ENCODE data around the gene CA4. TPM values are rescaled to one million over a fixed set of nuclear protein-coding genes. Genes with fewer than 3 reads are reported as not detected.

Gene CA4
- total and polyA plus RNA-seq, 4 donors, result 50.0 to 57.6 (median 57.3) TPM

- peaks cover 0 to 1% (median 0%) of the 10 kb centered on the region in 4 donors for H3K9me3 ChIP-seq (ENCODE audit: control insufficient read depth in 4 of 4, insufficient read depth in 3 of 4, low read length in 3 of 4)
- WGBS, 2 donors, result 29 to 31% methylated on average over 17 of the region's 17 CpGs
- DNase-seq (peak in 1 of 3 donors; percentile 49), ATAC-seq (ENCODE audit: insufficient read depth, low FRiP score) (no peak)
- no peaks in the 10 kb centered on the region for H3K27me3 ChIP-seq (ENCODE audit: control insufficient read depth in 3 of 3, insufficient read depth in 3 of 3, low read length in 2 of 3)
- H3K9ac ChIP-seq (ENCODE audit: insufficient read depth in 1 of 2, low read length in 2 of 2), result no peak overlapping the region
- peak overlapping the region in 1 of 2 donors; percentile 85 for H3K27ac ChIP-seq (ENCODE audit: low read depth in 1 of 2, low read length in 1 of 2)
- peaks cover 0 to 8% (median 4%) of the 10 kb centered on the region in 5 donors for H3K4me1 ChIP-seq (ENCODE audit: control insufficient read depth in 5 of 5, insufficient read depth in 5 of 5, low read length in 5 of 5)
- no peaks in the 10 kb centered on the region for H3K36me3 ChIP-seq (ENCODE audit: control insufficient read depth in 4 of 4, insufficient read depth in 4 of 4, low read length in 4 of 4)
- H3K4me3 ChIP-seq, result no peak overlapping the region
- no peak for TF ChIP-seq CTCF (IDR thresholded peaks at IDR 0.05; ENCODE audit: control extremely low read depth, extremely low read depth)
These were observed 12.0 kb downstream of the CA4 start for GRCh38 chr17:60161598-60162330.

- Histone ChIP-seq H3K4me1 (ENCODE audit: control insufficient read depth in 5 of 5, insufficient read depth in 5 of 5, low read length in 5 of 5) (peaks cover 0 to 17% (median 9%) of the 10 kb centered on the region in 5 donors), H3K9me3 (ENCODE audit: control insufficient read depth in 4 of 4, insufficient read depth in 3 of 4, low read length in 3 of 4) (peaks cover 0 to 1% (median 0%) of the 10 kb centered on the region in 4 donors), H3K36me3 (ENCODE audit: control insufficient read depth in 4 of 4, insufficient read depth in 4 of 4, low read length in 4 of 4) (no peaks in the 10 kb centered on the region), H3K27ac (ENCODE audit: low read depth in 1 of 2, low read length in 1 of 2) (peak overlapping the region in 1 of 2 donors; percentile 85), H3K27me3 (ENCODE audit: control insufficient read depth in 3 of 3, insufficient read depth in 3 of 3, low read length in 2 of 3) (no peaks in the 10 kb centered on the region), H3K9ac (ENCODE audit: insufficient read depth in 1 of 2, low read length in 2 of 2) (no peak overlapping the region), H3K4me3 (no peak overlapping the region)
- TF ChIP-seq CTCF (IDR thresholded peaks at IDR 0.05; ENCODE audit: control extremely low read depth, extremely low read depth), result no peak
- WGBS, 2 donors, result 54 to 63% methylated on average over 20 of the region's 20 CpGs
- DNase-seq, result peak in 1 of 3 donors; percentile 56
- no peak for ATAC-seq (ENCODE audit: insufficient read depth, low FRiP score)
These were observed 13.5 kb downstream of the CA4 start for GRCh38 chr17:60163108-60163784.

GRCh38 chr17:60164164-60164563 lies 14.4 kb downstream of the CA4 start:
- ATAC-seq (ENCODE audit: insufficient read depth, low FRiP score) (no peak), DNase-seq (no peak)
- H3K9me3 ChIP-seq (ENCODE audit: control insufficient read depth in 4 of 4, insufficient read depth in 3 of 4, low read length in 3 of 4), result no peaks in the 10 kb centered on the region
- no peak overlapping the region for H3K9ac ChIP-seq (ENCODE audit: insufficient read depth in 1 of 2, low read length in 2 of 2)
- no peak overlapping the region for H3K27ac ChIP-seq (ENCODE audit: low read depth in 1 of 2, low read length in 1 of 2)
- no peaks in the 10 kb centered on the region for H3K27me3 ChIP-seq (ENCODE audit: control insufficient read depth in 3 of 3, insufficient read depth in 3 of 3, low read length in 2 of 3)
- H3K4me1 ChIP-seq (ENCODE audit: control insufficient read depth in 5 of 5, insufficient read depth in 5 of 5, low read length in 5 of 5), result peaks cover 0 to 21% (median 5%) of the 10 kb centered on the region in 5 donors
- H3K4me3 ChIP-seq, result no peak overlapping the region
- WGBS, 2 donors, result 75 to 80% methylated on average over 6 of the region's 6 CpGs
- H3K36me3 ChIP-seq (ENCODE audit: control insufficient read depth in 4 of 4, insufficient read depth in 4 of 4, low read length in 4 of 4), result no peaks in the 10 kb centered on the region
- TF ChIP-seq CTCF (IDR thresholded peaks at IDR 0.05; ENCODE audit: control extremely low read depth, extremely low read depth), result no peak
